Sciatic nerve (tissue), 2 donors: Measurements from ENCODE around the gene LSM4. TPM values are rescaled to one million over a fixed set of nuclear protein-coding genes. Genes with fewer than 3 reads are reported as not detected.
"Not testable (repeated sequence)": the region's sequence is repeated elsewhere in the genome, so short reads cannot be mapped to it uniquely, and the experiment has no call there.

Experiments
- ATAC-seq: fragments of 200-7000 bp; cut with Tn5 transposase; one replicate; pipeline ENCODE4 v1.9.1; 2020; ENCODE audit warnings: mild to moderate bottlenecking, moderate library complexity
- DNase-seq: peaks from one replicate; pipeline ENCODE4 v3.0.0-alpha.2; 2020; ENCODE audit warnings: low spot score
- intact Hi-C: fragments of 100-400 bp; cut with DNase I; formaldehyde crosslinking; loops from one replicate; pipeline ENCODE4 v1.14.2; 2022
- total RNA-seq: library from RNA; stranded (reverse); fragmentation: NEBNext Ultra II Directional; extraction: Animal tissue kit (Norgen Biotek cat#: 25700); gene quantifications from one replicate; pipeline ENCODE4 v1.2.1, GENCODE V29; 2021
- donor health status: DM: no; HTN: no; CAD: no.
- donor health status: DM: no; HTN: no; CAD: no.

LSM4 gene
- total RNA-seq: 45.7 TPM

DNA sequence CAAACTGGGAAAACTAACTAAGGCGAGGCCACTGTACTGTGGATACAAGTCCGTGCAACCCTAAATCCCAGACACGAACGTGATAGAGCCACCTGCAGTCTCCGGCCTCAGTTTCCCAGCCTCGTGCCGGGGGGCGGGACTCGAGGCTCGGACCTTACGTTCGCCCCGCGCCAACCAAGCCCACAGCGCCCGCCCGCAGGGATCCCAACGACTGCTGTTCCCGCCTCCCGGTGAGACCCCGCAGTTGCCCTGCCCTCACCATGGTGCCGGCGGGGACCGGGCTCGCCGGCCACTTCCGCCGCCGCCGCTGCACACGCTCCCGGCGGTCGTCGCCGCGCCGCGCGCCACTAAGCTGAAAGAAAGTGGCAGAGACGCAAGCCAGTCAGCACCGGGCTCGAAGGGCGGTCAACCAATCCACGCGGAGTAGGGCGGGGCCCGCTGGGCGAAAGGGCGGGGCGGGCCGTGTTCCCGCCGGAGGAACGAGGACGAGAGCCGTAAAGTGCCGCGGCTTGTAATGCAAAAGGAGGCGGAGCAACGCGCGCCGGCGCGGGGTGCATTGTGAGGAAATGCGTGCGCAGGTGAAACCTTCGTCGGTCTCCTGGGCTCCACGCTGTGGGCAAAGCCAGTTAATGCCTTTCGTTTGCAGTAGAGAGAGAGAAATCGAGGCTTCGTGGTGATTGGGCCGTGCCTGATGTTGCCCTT is at the start of gene LSM4:
TSS of gene LSM4 (minus strand) at position 318 of the 702 bp plus-strand sequence. CDS start at position 262, 56 bp downstream.
- DNase-seq: peak; percentile 99
- ATAC-seq: peak; percentile 98
- intact Hi-C loops: loop anchor here (5.0 kb wide), 1 partner anchor 46 kb away; no protein-coding TSS in a partner anchor

DNA sequence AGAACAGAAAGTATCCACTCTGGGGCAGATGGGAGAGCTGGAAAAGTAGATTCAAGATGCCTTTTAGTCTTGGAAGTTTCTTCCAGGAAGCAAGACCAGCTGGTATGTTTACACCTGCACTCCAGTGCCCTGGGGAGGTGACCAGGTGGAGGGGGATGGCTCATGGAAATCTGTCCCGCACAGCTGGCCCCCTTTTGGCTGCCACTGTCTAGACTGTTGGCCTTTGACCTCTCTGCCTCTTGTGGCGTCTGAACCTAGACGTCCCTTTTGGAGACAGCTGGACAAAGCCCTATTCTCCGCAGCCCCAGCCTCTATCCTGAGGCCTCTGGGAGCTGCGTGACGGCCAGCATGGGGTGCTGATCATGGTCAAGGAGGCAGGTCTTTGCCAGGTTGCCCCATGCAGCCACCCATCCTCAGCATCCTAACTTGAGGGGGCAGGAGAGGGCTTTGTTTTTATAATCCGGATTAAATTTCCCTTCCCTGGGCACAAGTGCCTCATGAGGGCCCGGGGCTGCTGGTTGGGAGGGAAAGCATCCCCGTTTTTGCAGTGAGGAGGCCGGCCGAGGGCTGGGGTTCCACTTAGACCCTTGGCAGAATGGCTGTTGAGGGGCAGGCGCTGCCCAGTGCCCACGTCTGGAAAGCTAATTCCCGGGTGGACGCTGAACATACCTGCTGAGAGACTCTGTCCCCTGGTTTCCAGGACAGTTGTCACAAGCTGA is 45.8 kb upstream of the LSM4 start:
- ATAC-seq (no peak), DNase-seq (no peak)
- intact Hi-C loops: no loop called here

DNA sequence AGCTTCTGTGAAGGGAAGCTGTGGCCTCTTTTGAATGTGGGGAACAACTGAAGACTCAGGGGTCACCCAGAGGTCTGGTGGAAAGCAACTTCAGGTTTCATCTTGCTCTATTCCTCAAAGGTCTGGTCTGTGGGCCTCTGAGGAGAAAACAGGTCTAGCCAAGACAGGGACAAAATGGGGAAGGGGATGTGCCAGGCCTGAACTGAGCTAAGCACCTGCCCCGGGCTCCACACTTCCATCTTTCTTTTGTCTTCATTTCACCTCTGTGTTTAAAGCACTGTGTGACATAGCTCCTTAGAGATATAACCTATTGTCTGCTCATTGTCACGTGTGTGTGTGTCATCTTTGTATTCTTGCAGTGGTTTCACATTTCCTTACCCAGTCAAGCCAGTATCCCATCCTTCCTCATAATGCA is 43.2 kb upstream of the LSM4 start:
- intact Hi-C loops: no loop called here
- DNase-seq: no peak
- no peak for ATAC-seq

DNA sequence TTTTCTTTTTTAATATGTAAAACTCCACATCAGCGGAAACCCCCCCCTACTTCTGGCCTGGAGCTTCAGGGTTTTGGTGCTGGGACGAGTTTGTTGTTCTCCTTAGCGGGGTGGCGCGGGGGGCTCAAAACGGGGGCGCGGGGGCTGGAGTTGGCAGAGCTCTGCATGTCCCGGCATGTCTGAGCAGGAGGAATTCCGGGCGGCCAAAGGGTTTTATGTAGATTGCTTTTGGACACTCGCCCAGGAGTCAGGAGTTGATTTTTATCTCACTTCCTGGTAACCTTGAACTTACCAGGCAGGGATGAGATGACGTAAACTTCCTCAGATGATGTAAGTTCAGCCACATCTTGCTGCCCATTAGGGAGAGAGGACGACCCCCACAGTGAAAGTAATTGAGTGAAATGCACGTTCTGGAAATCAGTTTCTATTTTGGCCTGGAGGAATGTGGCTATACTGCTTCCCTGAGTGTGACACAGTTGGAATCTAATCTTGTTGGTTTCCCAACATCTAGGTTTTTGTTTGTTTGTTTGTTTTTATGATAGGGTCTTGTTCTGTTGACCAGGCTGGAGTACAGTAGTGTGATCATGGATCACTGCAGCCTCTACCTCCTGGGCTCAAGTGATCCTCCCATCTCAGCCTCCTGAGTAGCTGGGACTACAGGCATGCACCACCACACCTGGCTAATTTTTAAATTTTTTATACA is 42.1 kb upstream of the LSM4 start:
- DNase-seq (peak; percentile 82), ATAC-seq (peak; percentile 81)
- intact Hi-C loops: no loop called here

DNA sequence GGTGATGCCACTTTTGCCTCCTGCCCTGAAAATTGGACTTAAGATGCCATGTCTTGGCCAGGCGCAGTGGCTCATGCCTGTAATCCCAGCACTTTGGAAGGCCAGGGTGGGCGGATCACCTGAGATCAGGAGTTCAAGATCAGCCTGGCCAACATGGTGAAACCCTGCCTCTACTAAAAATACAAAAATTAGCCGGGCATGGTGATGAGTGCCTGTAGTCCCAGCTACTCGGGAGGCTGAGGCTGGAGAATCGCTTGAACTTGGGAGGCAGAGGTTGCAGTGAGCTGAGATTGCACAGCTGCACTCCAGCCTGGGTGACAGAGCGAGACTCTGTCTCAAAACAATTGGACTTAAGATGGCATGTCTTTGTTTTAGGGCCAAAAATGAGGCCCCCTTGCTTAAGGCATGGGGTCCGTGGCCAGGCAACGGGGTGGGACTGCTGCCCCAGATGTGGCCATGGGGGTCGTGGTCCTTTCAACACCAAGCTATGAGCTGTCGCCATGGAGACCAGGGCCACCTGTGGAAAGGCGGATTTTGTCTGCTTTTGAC is 41.5 kb upstream of the LSM4 start:
- intact Hi-C loops, DNase-seq: not testable (repeated sequence)
- peak; percentile 18 for ATAC-seq

DNA sequence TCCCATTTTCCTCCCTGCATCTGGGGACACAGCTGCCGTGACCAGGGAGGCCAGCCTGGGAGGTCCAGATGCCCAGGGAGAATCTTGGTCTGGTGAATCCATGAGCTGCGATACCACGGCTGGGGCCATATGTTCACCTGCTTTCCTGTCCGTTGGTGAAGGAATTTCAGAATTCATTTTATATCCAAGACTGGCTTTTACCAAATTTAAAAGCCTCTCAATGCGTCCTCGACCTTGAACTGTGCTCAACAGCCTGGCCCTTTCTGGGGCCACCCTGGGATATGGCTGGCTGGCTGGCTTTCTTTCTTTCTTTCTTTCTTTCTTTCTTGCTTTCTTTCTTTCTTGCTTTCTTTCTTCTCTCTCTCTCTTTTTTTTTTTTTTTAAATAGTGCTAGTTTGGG is 40.9 kb upstream of the LSM4 start:
- intact Hi-C loops: no loop called here
- ATAC-seq: no peak
- no peak for DNase-seq

DNA sequence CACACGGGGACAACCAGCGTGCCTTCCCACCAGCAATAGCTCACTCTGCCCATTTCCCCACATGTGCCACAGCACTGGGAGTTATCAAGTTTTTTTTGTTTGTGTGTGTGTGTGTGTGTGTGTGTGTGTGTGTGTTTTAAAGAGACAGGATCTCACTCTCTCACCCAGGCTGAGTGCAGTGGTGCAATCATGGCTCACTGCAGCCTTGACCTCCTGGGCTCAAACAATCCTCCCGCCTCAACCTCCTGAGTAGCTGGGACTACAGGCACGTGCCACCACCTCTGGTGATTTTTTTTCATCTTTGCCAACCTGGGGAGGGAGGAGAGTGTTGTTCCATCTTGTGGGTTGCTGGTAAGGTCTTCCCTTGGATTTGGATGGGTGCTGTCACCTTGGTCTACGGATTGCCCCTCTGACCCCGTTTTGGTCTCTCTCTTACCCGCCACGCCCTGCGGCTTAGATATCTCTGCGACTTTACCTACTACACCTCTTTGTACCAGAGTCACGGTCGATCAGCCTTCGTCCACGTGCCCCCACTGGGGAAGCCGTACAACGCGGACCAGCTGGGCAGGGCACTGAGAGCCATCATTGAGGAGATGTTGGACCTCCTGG is 40.2 kb upstream of the LSM4 start:
- no peak for DNase-seq
- no peak for ATAC-seq
- intact Hi-C loops: no loop called here

DNA sequence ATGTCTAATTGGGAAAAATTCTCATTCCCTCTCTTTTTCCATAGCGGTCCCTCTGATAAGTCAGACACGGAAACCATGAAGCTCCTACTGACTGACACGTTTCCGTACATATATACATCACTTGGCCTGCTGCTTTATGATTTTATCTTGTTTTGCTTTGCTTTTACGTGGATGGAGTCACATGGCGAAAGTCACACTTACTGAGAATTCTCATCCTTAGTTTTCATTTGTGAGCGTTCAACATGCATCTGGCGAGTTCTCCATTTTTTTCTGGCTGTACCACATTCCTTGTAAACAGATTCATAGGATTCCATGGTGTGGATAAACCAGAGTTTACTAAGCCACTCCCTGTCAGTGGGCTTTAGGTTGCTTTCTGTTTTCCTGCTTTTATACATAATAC is 38.8 kb upstream of the LSM4 start:
- ATAC-seq (no peak), DNase-seq (no peak)
- intact Hi-C loops: no loop called here

DNA sequence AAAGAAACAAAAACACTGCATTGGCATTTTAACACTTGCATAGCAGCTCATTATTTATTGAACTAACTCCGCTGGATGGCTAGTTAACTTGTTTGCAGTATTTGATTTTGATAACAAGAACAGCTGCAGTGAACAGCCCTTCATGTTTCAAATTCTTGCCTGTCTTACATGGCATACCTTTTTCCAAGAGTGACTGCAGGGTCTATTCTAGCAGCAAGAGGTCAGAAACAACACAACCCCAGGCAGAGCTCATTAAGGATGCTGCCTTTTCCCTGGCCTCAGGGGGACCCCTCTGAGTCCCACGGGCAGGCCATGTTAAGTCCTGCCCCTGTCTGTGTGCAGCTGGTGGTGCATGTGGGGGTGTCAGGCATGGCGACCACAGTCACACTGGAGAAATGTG is 34.2 kb upstream of the LSM4 start:
- intact Hi-C loops: no loop called here
- ATAC-seq (no peak), DNase-seq (no peak)

DNA sequence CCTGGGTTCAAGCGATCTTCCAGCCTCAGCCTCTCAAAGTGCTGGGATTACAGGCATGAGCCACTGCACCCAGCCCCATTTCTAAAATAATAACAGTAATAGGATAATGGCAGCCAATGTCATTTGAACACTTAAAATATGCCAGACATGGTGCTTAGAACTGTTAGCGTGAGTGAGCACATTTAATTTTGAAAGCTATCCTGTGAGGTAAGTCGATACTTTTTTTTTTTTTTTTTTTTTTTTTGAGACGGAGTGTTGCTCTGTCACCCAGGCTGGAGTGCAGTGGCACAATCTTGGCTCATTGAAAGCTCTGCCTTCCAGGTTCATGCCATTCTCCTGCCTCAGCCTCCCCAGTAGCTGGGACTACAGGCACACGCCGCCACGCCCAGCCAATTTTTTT is 31.9 kb upstream of the LSM4 start:
- intact Hi-C loops, ATAC-seq, DNase-seq: not testable (repeated sequence)

DNA sequence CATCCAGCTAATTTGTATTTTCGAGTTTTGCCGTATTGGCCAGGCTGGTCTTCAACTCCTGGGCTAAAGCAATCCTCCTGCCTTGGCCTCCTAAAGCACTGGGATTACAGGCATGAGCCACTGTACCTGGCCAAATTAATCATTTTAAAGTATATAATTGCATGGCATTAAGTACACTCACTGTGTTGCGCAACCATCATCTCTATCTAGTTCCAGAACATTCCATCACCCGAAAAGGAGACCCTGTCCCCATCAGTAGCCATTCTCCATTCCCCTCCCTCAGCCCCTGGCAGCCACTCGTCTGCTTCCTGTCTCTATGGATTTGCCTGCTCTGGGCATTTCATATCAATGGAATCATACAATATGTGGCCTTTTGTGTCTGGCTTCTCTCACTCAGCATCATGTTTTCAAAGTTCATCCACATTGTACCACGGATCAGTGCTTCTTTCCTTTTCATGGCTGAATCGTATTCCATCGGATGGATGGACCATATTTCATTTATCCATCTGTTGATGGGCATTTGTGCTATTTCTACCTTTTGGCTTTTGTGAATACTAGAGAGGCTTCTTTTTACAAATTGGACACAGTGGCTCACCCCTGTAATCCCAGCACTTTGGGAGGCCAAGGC is 30.6 kb upstream of the LSM4 start:
- DNase-seq (no peak), ATAC-seq (no peak)
- intact Hi-C loops: no loop called here

DNA sequence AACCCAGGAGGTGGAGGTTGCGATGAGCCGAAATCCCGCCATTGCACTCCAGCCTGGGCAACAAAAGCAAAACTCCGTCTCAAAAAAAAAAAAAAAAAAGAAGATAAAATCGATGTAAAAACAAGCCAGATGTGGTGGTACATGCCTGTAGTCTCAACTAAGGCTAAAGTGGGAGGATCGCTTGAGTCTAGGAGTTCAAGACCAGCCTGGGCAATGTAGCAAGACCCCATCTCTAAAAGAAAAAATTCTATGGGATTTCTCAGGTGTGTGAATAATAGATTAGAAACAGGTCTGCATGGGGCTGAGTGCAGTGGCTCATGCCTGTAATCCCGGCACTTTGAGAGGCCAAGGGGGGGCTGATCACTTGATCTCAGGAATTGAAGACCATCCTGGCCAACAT is 28.7 kb upstream of the LSM4 start:
- ATAC-seq (no peak), DNase-seq (no peak)
- intact Hi-C loops: no loop called here

DNA sequence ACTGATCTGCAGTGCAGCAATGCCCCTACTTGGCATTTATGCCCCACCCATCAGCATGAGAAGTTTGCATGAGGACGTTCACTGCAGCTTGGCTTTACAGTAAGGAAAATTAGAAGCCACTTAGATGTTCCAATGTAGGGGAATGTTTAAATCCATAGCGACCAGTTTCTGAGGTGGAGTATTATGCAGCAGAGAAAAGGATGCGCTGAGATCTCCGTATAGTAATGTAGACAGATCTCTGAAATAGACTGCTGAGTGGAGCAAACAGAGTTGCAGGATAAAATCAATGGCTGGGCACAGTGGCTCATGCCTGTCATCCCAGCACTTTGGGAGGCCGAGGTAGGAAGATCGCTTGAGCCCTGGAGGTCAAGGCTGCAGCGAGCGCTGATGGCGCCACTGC is 27.6 kb upstream of the LSM4 start:
- ATAC-seq: no peak
- intact Hi-C loops: no loop called here
- DNase-seq: no peak

DNA sequence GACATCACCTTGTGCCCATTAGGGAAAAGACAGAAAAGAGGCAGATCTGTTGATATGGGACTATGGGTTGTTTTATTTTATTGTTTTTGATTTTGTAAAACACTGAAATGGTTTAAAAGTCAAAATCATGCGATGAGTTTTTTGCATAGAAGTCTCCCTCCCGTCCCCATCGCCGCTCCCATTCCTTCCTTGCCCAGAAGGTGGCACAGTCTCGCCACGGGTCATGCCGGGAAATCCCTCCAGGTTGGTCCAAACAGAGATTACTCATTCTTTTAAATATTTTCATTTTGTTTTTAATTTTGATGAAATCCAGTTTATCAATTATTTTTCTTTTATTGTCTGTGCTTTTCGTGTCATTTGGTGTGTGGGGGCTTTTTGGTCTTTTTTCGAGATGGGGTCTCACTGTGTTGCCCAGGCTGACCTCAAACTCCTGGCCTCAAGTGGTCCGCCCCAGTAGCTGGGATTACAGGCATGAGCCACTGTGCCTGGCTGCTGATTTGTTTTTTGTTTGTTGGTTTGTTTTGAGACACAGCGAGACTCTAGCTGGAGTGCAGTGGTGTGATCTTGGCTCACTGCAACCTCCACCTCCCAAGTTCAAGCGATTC is 26.8 kb upstream of the LSM4 start:
- peak; percentile 73 for ATAC-seq
- DNase-seq: peak; percentile 79
- intact Hi-C loops: loop anchor here (5.0 kb wide), 1 partner anchor 63 kb away; no protein-coding TSS in a partner anchor

DNA sequence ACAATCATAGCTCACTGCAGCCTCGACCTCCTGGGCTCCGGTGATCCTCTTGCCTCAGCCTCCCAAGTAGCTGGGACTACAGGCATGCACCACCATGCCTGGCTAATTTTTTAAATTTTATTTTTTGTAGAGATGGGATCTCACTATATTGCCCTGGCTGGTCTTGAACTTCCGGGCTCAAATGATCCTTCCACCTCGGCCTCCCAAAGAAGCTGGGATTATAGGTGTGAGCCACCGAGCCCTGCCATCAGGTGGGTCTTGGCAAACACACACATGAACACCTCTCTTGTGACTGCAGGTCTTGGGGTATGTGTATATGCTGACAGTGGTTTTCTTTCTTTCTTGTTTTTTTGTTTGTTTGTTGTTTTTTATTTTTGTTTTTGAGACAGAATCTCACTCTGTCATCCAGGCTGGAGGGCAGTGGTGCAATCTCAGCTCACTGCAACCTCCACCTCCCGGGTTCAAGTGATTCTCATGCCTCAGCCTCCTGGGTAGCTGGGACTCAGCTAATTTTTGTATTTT is 26.0 kb upstream of the LSM4 start:
- not testable (repeated sequence) for DNase-seq, ATAC-seq
- intact Hi-C loops: loop anchor here (5.0 kb wide), 1 partner anchor 63 kb away; no protein-coding TSS in a partner anchor

DNA sequence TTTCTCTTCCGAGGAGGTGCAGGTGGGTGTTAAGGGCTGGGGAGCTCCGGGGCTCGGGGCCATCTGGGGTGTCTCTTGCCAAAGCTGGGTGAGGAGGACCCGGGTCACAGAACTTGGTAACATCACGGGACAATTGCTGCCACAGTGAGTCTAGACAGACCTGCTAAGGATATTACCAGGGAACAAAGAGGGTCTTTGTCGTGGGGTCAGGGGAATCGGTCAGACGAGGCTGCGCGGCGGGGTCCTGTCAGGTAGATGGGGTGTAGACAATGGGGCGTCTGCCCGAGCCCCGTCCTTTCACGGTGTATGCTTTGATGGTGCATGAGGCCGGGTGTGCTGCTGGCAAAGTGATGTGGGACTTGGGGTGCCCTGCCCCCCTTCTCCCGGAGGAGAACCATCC is 25.3 kb upstream of the LSM4 start:
- DNase-seq (no peak), ATAC-seq (no peak)
- intact Hi-C loops: loop anchor here (5.0 kb wide), 1 partner anchor 64 kb away; no protein-coding TSS in a partner anchor

DNA sequence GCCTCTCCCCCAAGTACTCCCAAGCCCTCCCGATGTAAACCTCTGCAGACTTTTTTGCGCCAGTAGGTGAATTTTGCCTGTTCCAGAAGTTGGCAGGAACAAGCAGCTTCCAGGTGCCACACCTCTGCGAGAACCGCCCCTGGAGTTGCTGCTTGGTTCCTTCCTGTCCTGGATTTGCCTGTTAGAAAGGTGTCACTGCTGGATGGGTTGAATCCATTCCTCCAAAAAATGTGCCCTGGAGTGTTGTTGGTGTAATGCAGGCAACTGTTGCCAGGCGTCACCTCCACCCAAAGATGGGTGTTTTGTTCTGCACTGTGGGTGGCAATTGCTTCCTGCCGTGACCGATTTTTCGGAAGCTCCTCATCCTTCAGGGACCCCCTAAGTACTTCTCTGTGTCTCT is 23.2 kb upstream of the LSM4 start:
- intact Hi-C loops: loop anchor here (5.0 kb wide), 1 partner anchor 66 kb away; no protein-coding TSS in a partner anchor
- DNase-seq: no peak
- ATAC-seq: no peak

DNA sequence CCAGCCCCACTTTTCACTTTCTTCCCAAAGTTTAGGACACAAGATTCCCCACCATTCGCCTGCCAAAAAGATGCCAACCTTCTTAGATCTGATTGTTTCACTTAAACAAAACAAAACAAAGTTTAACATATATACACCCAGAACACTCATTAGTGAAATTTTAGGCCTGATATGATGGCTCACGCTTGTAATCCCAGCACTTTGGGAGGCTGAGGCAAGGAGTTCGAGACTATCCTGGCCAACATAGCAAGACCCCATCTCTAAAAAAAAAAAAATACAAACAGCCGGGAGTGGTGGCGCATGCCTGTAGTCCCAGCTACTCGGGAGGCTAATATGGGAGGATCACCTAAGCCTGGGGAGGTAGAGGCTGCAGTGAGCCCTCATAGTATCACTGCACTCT is 22.4 kb upstream of the LSM4 start:
- DNase-seq: no peak
- ATAC-seq: no peak
- intact Hi-C loops: loop anchor here (5.0 kb wide), 1 partner anchor 67 kb away; no protein-coding TSS in a partner anchor
